Lung microvascular endothelial cell (primary cell): ENCODE results near the gene FAM227B. TPM values are rescaled to one million over a fixed set of nuclear protein-coding genes. Genes with fewer than 3 reads are reported as not detected.
"Not testable (repeated sequence)": the region's sequence is repeated elsewhere in the genome, so short reads cannot be mapped to it uniquely, and the experiment has no call there.

Experiments used
- DNase-seq, 2 donors: peaks; one replicate each; pipeline versions ENCODE4 v3.0.0 to v3.0.0-alpha.2; 2010; ENCODE audit warnings: low read depth in 2 of 2
- total RNA-seq: library from RNA; depleted of rRNA; stranded (reverse); fragments of >200 nt; gene quantifications from 2 replicates; pipeline ENCODE4 v1.2.1, GENCODE V29; 2014

The FAM227B gene
- total RNA-seq, 1 donor from 2014 or later = 0.99 TPM

GRCh38 chr15:49612240-49612639 is 8.4 kb downstream of the FAM227B start:
- not testable (repeated sequence) for DNase-seq

GRCh38 chr15:49610157-49610918 is 10.3 kb downstream of the FAM227B start:
- DNase-seq = no peak

GRCh38 chr15:49606594-49606993 is 14.0 kb downstream of the FAM227B start:
- no peak for DNase-seq

- no peak for DNase-seq
Measured at GRCh38 chr15:49605588-49605987, 15.0 kb downstream of the FAM227B start.

- no peak for DNase-seq
Measured at GRCh38 chr15:49604625-49605409, 15.8 kb downstream of the FAM227B start.

GRCh38 chr15:49592829-49593316 is 27.7 kb downstream of the FAM227B start:
- not testable (repeated sequence) for DNase-seq

DNA sequence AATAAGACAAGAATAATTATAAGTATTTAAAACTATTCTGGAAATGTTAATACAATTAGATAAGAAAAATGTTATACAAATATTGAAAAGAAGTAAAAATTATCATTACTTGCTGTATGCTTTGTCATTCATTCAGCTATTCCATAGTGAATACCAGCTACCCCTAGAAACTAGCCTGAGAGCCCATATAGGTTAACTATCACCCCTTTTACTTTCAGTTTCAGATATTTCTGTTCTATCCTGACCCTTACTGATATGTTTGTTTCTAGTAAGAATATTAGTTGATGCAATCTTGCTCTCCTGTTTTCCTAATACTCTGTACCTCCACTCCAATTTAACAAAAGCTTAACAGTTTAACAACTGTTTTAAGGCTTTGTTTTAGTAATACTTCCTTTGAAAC is 31.6 kb downstream of the FAM227B start:
- no peak for DNase-seq

- no peak for DNase-seq
Measured at GRCh38 chr15:49573421-49573820, 47.2 kb downstream of the FAM227B start.

DNA sequence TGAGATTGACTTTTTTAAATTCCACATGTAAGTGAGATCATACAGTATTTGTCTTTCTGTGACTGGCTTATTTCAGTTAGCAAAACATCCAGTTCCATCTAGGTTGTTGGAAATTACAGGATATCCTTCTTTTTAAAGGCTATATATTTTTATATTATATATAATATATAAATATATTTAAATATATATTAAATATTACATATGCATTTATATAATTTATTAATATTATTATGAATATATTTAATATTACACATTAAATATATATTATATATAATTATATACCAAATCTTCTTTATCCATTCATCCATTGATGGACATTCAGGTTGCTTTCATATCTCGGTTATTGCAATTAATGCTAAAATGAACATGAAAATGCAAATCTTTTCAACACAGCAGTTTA is 49.9 kb downstream of the FAM227B start:
- DNase-seq = no peak

GRCh38 chr15:49570174-49570573 is 50.4 kb downstream of the FAM227B start:
- DNase-seq = no peak

- DNase-seq = no peak
Measured at GRCh38 chr15:49560045-49560444, 60.6 kb downstream of the FAM227B start.

GRCh38 chr15:49558929-49559328 is 61.7 kb downstream of the FAM227B start:
- no peak for DNase-seq

DNA sequence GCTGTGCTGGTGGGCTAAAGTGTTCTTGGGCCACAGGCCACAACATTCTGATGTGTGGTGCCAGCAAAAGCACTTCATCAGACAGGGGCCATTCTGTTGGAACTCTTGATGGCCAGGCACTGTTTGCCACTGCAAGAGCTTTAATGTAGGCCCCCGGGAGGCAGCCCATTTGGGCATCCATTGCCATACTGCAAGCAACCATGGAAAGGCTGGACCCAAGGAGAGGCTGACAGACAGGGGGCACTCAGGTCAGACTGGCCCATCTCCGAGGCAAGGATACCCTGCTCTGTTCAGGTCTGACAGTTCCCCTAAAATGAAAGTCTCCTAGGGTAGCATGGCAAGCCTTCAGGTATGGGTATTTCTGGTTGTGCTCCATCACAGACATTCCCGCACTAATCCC is 64.2 kb downstream of the FAM227B start:
- DNase-seq = no peak

DNA sequence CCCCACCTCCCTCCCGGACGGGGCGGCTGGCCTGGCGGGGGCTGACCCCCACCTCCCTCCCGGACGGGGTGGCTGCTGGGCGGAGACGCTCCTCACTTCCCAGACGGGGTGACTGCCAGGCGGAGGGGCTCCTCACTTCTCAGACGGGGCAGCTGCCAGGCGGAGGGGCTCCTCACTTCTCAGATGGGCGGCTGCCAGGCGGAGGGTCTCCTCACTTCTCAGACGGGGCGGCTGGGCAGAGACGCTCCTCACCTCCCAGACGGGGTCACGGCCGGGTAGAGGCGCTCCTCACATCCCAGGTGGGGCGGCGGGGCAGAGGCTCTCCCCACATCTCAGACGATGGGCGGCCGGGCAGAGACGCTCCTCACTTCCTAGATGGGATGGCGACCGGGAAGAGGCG is 70.3 kb downstream of the FAM227B start:
- not testable (repeated sequence) for DNase-seq

GRCh38 chr15:49538520-49538919 is 82.1 kb downstream of the FAM227B start:
- no peak for DNase-seq

- no peak for DNase-seq
Measured at GRCh38 chr15:49530092-49530491, 90.5 kb downstream of the FAM227B start.

DNA sequence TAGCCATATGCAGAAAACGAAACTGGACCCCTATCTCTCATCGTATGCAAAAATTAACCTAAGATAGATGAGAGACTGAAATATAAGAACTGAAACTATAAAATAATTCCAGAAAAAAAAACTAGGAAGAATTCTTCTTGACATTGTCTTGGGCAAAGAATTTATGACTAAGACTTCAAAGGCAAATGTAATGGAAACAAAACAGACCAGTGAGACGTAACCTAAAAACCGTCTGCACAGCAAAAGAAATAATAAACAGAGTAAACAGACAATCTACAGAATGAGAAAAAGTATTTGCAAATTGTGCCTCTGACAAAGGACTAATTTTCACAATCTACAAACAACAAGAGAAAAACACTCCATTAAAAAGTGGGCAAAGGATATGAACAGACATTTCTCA is 92.3 kb downstream of the FAM227B start:
- DNase-seq = no peak

DNA sequence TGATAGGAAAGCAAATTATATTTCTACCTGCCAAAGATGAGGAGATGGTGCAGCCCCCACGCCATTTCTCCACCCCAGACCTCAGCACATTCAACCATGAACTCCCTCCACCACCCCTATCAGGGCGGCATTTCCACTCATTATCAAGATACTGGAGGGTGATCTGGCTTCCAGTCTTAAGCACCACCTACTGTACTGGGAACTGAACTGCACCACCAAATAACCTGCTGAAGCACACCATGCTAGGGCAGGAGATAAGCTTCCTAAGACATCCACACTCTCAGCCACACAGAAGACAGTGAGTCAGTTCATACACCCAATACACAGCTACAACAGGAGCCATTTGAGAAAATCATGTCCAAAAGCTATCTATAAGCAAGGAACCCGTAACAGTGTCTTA is 98.8 kb downstream of the FAM227B start:
- DNase-seq = peak in 1 of 2 donors; percentile 1

DNA sequence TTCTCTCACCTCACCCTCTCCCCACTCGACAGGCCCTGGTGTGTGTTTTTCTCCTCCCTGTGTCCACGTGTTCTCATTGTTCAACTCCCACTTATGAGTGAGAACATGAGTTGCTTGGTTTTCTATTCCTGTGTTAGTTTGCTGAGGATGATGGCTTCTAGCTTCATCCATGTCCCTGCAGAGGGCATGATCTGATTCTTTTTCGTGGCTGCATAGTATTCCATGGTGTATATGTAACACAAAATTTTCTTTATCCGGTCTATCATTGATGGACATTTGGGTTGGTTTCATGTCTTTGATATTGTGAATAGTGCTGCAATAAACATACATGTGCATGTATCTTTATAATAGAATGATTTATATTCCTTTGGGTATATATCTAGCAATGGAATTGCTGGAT is 107.9 kb downstream of the FAM227B start:
- not testable (repeated sequence) for DNase-seq

DNA sequence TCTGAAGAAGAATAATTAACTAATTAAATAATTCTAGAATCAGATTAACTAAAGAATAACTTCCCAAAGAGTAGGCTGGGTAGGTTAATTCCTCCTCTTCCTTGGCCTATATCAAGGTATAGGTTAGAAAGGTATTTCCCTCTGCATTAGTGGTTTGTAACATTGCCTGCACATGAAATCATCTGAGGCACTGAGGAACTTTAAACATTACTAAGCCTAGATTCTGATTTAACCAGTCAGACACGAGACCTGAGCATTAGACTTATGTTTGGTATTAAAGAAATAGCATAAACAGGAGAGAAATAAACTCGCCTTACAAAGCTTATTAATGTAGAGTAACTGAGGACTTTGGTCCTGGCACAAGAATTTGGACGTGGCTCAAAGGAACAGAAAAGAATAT is 113.4 kb downstream of the FAM227B start:
- DNase-seq = no peak

DNA sequence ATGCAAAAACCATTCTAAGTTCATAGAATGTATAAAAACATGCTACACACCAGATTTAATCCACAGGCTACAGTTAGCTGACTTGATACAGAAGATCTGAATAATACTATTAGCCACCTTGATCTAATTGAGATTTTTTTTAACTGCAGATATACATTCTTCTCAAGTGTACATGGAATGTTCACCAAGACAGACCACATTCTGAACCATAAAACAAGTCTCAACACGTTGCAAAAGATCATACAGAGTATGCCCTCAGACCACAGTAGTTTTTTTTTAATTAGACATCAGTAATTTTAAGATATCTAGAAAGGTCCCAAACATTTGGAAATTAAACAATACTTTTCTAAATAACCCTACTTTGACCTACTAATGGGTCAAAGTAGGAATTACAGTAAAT is 114.3 kb downstream of the FAM227B start:
- DNase-seq = no peak

GRCh38 chr15:49501586-49501985 is 119.0 kb downstream of the FAM227B start:
- no peak for DNase-seq
